Measurements from ENCODE around the gene EID2. TPM values are rescaled to one million over a fixed set of nuclear protein-coding genes. Genes with fewer than 3 reads are reported as not detected.

The EID2 gene
- total RNA-seq, 1 donor from 2014 or later = 20.0 TPM

- Mint-ChIP-seq H3K27ac (no peak overlapping the region), H3K9me3 (peaks cover 10% of the 10 kb centered on the region), H3K27me3 (ENCODE audit: insufficient read depth, low read depth) (peaks cover 52% of the 10 kb centered on the region), H3K4me3 (no peak overlapping the region), H3K4me1 (peaks cover 27% of the 10 kb centered on the region), H3K36me3 (no peaks in the 10 kb centered on the region)
- Histone ChIP-seq H3K9ac (no peak overlapping the region), H3K27me3 (peaks cover 100% of the 10 kb centered on the region), H3K4me2 (no peak overlapping the region), H3K4me1 (peaks cover 17% of the 10 kb centered on the region), H2AFZ (replicated peaks) (no peak overlapping the region), H3K79me2 (ENCODE audit: low read depth) (no peaks in the 10 kb centered on the region), H3K27ac (no peak overlapping the region), H3K36me3 (no peaks in the 10 kb centered on the region), H3F3A (ENCODE audit: low read depth) (peaks cover 24% of the 10 kb centered on the region), H3K9me3 (ENCODE audit: low read depth) (no peaks in the 10 kb centered on the region), H3K4me3 (no peak overlapping the region), H4K20me1 (ENCODE audit: low read depth) (no peaks in the 10 kb centered on the region)
- DNase-seq (ENCODE audit: low spot score) = no peak
- TF ChIP-seq EZH2 (IDR thresholded peaks at IDR 0.05) (no peak), CTCF (IDR thresholded peaks at IDR 0.05) (no peak), EZH2phosphoT487 (IDR thresholded peaks at IDR 0.05) (no peak)
Observed at GRCh38 chr19:39501340-39501739, 38.6 kb downstream of the EID2 start.

GRCh38 chr19:39500543-39500942, 39.4 kb downstream of the EID2 start:
- H3K27me3 ChIP-seq = peaks cover 92% of the 10 kb centered on the region
- peaks cover 45% of the 10 kb centered on the region for H3K27me3 Mint-ChIP-seq (ENCODE audit: insufficient read depth, low read depth)

GRCh38 chr19:39499932-39500331, 40.0 kb downstream of the EID2 start:
- Mint-ChIP-seq H3K4me3 (peak overlapping the region; percentile 86), H3K27ac (no peak overlapping the region), H3K4me1 (peaks cover 27% of the 10 kb centered on the region), H3K9me3 (peaks cover 7% of the 10 kb centered on the region), H3K36me3 (no peaks in the 10 kb centered on the region), H3K27me3 (ENCODE audit: insufficient read depth, low read depth) (peaks cover 42% of the 10 kb centered on the region)
- Histone ChIP-seq H3F3A (ENCODE audit: low read depth) (peaks cover 21% of the 10 kb centered on the region), H2AFZ (replicated peaks) (no peak overlapping the region), H3K9ac (no peak overlapping the region), H3K4me3 (no peak overlapping the region), H3K4me1 (peaks cover 17% of the 10 kb centered on the region), H4K20me1 (ENCODE audit: low read depth) (no peaks in the 10 kb centered on the region), H3K36me3 (no peaks in the 10 kb centered on the region), H3K27ac (no peak overlapping the region), H3K9me3 (ENCODE audit: low read depth) (no peaks in the 10 kb centered on the region), H3K27me3 (peaks cover 86% of the 10 kb centered on the region), H3K4me2 (no peak overlapping the region), H3K79me2 (ENCODE audit: low read depth) (no peaks in the 10 kb centered on the region)
- DNase-seq (ENCODE audit: low spot score) = no peak
- TF ChIP-seq EZH2 (IDR thresholded peaks at IDR 0.05) (no peak), CTCF (IDR thresholded peaks at IDR 0.05) (no peak), EZH2phosphoT487 (IDR thresholded peaks at IDR 0.05) (no peak)

More at GRCh38 chr19:39500543-39500942, 39.4 kb downstream of the EID2 start:
- H3K4me3 Mint-ChIP-seq = peak overlapping the region; percentile 55
- no peak for DNase-seq (ENCODE audit: low spot score)
- Histone ChIP-seq H3F3A (ENCODE audit: low read depth) (peaks cover 21% of the 10 kb centered on the region), H3K4me1 (peaks cover 17% of the 10 kb centered on the region), H3K79me2 (ENCODE audit: low read depth) (no peaks in the 10 kb centered on the region), H3K9me3 (ENCODE audit: low read depth) (no peaks in the 10 kb centered on the region), H4K20me1 (ENCODE audit: low read depth) (no peaks in the 10 kb centered on the region), H2AFZ (replicated peaks) (no peak overlapping the region), H3K4me3 (no peak overlapping the region), H3K36me3 (no peaks in the 10 kb centered on the region), H3K27ac (no peak overlapping the region), H3K4me2 (no peak overlapping the region), H3K9ac (no peak overlapping the region)
- TF ChIP-seq CTCF (IDR thresholded peaks at IDR 0.05) (no peak), EZH2phosphoT487 (IDR thresholded peaks at IDR 0.05) (no peak), EZH2 (IDR thresholded peaks at IDR 0.05) (no peak)
- no peaks in the 10 kb centered on the region for H3K36me3 Mint-ChIP-seq
- no peak overlapping the region for H3K27ac Mint-ChIP-seq
- peaks cover 27% of the 10 kb centered on the region for H3K4me1 Mint-ChIP-seq
- peaks cover 7% of the 10 kb centered on the region for H3K9me3 Mint-ChIP-seq
